ENCODE data around the gene DENND2D. TPM values are rescaled to one million over a fixed set of nuclear protein-coding genes. Genes with fewer than 3 reads are reported as not detected.

Gene DENND2D
- total and polyA plus RNA-seq, 2 donors from 2014 or later, result 45.3 to 81.0 TPM

DNA sequence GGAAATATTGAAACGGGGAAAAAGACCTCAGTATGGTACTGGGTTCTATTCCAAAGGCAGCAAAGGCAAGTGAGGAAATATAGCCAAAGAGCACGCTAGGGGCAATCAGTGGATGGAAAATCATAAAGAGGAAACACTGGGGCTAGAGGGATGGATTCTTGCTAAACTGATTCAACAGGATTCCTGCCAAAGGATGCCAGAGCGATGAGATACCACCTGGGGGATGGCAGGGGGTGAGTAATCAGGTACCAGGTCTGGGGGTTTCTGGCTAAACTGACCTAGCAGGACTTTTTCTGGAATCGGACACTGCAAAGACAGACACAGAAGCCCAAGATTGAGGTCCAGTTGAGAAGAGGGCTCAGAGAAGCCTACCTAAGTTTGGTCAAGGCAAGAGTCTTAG lies 33.8 kb upstream of the DENND2D start:
- Histone ChIP-seq H3K4me1 (ENCODE audit: control insufficient read depth in 2 of 3, insufficient read depth in 2 of 3, low read depth in 1 of 3, low read length in 3 of 3) (no peaks in the 10 kb centered on the region), H3K27ac (ENCODE audit: low read depth in 2 of 2, low read length in 2 of 2) (no peak overlapping the region), H3K4me3 (ENCODE audit: low read length in 3 of 3) (no peak overlapping the region)

DNA sequence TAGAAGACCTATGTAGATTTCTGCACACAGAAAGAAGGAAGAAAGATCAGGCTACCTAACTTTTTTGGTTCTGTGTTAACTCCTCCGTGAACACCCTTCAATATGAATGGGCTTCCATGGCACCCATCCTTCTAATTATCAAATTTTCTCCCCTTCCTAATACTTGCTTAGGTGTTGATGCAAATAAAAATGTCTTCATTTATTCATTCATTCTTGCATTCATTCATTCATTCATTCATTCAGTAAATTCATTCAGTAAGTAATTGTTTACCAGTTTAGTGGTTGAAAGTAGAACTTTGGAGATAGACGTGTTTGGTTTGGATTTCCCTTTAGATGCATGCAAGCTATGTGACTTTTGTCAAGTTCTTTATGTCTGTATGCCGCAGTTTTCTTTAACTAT lies 31.7 kb upstream of the DENND2D start:
- H3K4me3 ChIP-seq (ENCODE audit: low read length in 3 of 3), result no peak overlapping the region
- no peaks in the 10 kb centered on the region for H3K4me1 ChIP-seq (ENCODE audit: control insufficient read depth in 2 of 3, insufficient read depth in 2 of 3, low read depth in 1 of 3, low read length in 3 of 3)
- H3K27ac ChIP-seq (ENCODE audit: low read depth in 2 of 2, low read length in 2 of 2), result no peak overlapping the region
- H3K9me3 ChIP-seq (ENCODE audit: control insufficient read depth in 2 of 3, insufficient read depth in 1 of 3, low read length in 3 of 3), result no peaks in the 10 kb centered on the region
- TF ChIP-seq CTCF (IDR thresholded peaks at IDR 0.05; ENCODE audit: borderline replicate concordance, extremely low read depth, insufficient read depth), result no peak
- no peaks in the 10 kb centered on the region for H3K36me3 ChIP-seq (ENCODE audit: control insufficient read depth in 2 of 3, insufficient read depth in 3 of 3, low read length in 3 of 3)
- no peak overlapping the region for H3K9ac ChIP-seq (ENCODE audit: low read length in 3 of 3)
- no peak for DNase-seq
- H3K27me3 ChIP-seq (ENCODE audit: control insufficient read depth, insufficient read depth, low read length), result no peaks in the 10 kb centered on the region
- no peak for FAIRE-seq
- intact Hi-C loops (cut with DNase I), result no loop called here

More for the DNA sequence above, 33.8 kb upstream of the DENND2D start:
- Histone ChIP-seq H3K9ac (ENCODE audit: low read length in 3 of 3) (no peak overlapping the region), H3K27me3 (ENCODE audit: control insufficient read depth, insufficient read depth, low read length) (no peaks in the 10 kb centered on the region), H3K9me3 (ENCODE audit: control insufficient read depth in 2 of 3, insufficient read depth in 1 of 3, low read length in 3 of 3) (no peaks in the 10 kb centered on the region), H3K36me3 (ENCODE audit: control insufficient read depth in 2 of 3, insufficient read depth in 3 of 3, low read length in 3 of 3) (no peaks in the 10 kb centered on the region)
- DNase-seq, result no peak
- no peak for TF ChIP-seq CTCF (IDR thresholded peaks at IDR 0.05; ENCODE audit: borderline replicate concordance, extremely low read depth, insufficient read depth)
- FAIRE-seq, result no peak
- intact Hi-C loops (cut with DNase I), result no loop called here

- no peak for DNase-seq
Measured at GRCh38 chr1:111228748-111229126, 28.3 kb upstream of the DENND2D start.

More at GRCh38 chr1:111228748-111229126, 28.3 kb upstream of the DENND2D start:
- no peak for TF ChIP-seq CTCF (IDR thresholded peaks at IDR 0.05; ENCODE audit: borderline replicate concordance, extremely low read depth, insufficient read depth)
- H3K4me1 ChIP-seq (ENCODE audit: control insufficient read depth in 2 of 3, insufficient read depth in 2 of 3, low read depth in 1 of 3, low read length in 3 of 3), result no peaks in the 10 kb centered on the region
- no peaks in the 10 kb centered on the region for H3K27me3 ChIP-seq (ENCODE audit: control insufficient read depth, insufficient read depth, low read length)
- no peak for FAIRE-seq
- no peak overlapping the region for H3K9ac ChIP-seq (ENCODE audit: low read length in 3 of 3)
- no peak overlapping the region for H3K4me3 ChIP-seq (ENCODE audit: low read length in 3 of 3)
- H3K36me3 ChIP-seq (ENCODE audit: control insufficient read depth in 2 of 3, insufficient read depth in 3 of 3, low read length in 3 of 3), result no peaks in the 10 kb centered on the region
- intact Hi-C loops (cut with DNase I), result loop anchor here (10.0 kb wide), 1 partner anchor 176 kb away; no protein-coding TSS in a partner anchor
- no peaks in the 10 kb centered on the region for H3K9me3 ChIP-seq (ENCODE audit: control insufficient read depth in 2 of 3, insufficient read depth in 1 of 3, low read length in 3 of 3)
- H3K27ac ChIP-seq (ENCODE audit: low read depth in 2 of 2, low read length in 2 of 2), result no peak overlapping the region

Measured in kidney (tissue), 14 donors.